Tibial artery (tissue), 4 donors: Measurements from ENCODE around the gene OR5D14.

Experiments
- DNase-seq, 2 donors: peaks; one replicate each; pipeline ENCODE4 v3.0.0-alpha.2; 2019
- H3K27ac ChIP-seq, 2 donors: fragments of 200-600 bp; sonication (generic) in 1 of 2; 1 replicate in 1 of 2; 2 replicates in 1 of 2; pipeline ENCODE4 v1.5.1; 2018 to 2019; ENCODE audit warnings: mild to moderate bottlenecking in 1 of 2
- H3K27me3 ChIP-seq, 2 donors: fragments of 200-600 bp; sonication (generic) in 1 of 2; one replicate each; pipeline versions ENCODE4 v1.5.1 to v1.6.0; 2016 to 2019
- H3K36me3 ChIP-seq, 3 donors: fragments of 200-600 bp; sonication (generic) in 2 of 3; one replicate each; pipeline ENCODE4 v1.5.1; 2016 to 2019; ENCODE audit warnings: mild to moderate bottlenecking in 2 of 3
- H3K4me1 ChIP-seq, 4 donors: fragments of 200-600 bp; sonication (generic) in 2 of 4; 1 replicate in 3 of 4; 2 replicates in 1 of 4; pipeline ENCODE4 v1.5.1; 2016 to 2019
- H3K4me3 ChIP-seq, 2 donors: fragments of 200-600 bp; sonication (generic) in 1 of 2; 1 replicate in 1 of 2; 2 replicates in 1 of 2; pipeline ENCODE4 v1.5.1; 2018 to 2019; ENCODE audit warnings: mild to moderate bottlenecking in 2 of 2
- H3K9me3 ChIP-seq, 3 donors: fragments of 200-600 bp; sonication (generic) in 1 of 3; one replicate each; pipeline ENCODE4 v1.5.1; 2016 to 2019
- CTCF ChIP-seq, 2 experiments: fragments of 200-600 bp in 1 of 2; fragments of 450-650 bp in 1 of 2; IDR thresholded peaks; one replicate each; pipeline ENCODE4 v1.5.1; 2017 to 2019; ENCODE audit warnings: antibody characterized with exemption in 2 of 2, mild to moderate bottlenecking in 1 of 2, moderate library complexity in 1 of 2
- intact Hi-C: fragments of 100-400 bp; cut with DNase I; formaldehyde crosslinking; loops from one replicate; pipeline ENCODE4 v1.15.0; 2023; ENCODE audit warnings: low total_unique reads

OR5D14 gene

GRCh38 chr11:55795256-55795655 is at the start of gene OR5D14:
OR5D14 (plus strand) TSS chr11:55795556; CDS start chr11:55795556, 0 bp downstream.
- Histone ChIP-seq H3K27ac (no peak within 1 kb of the TSS), H3K36me3 (no peaks in the 10 kb centered on the region), H3K4me3 (no peak within 1 kb of the TSS), H3K9me3 (no peaks in the 10 kb centered on the region), H3K4me1 (no peaks in the 10 kb centered on the region), H3K27me3 (no peaks in the 10 kb centered on the region)
- intact Hi-C loops: no loop called here
- DNase-seq: no peak
- TF ChIP-seq CTCF (IDR thresholded peaks at IDR 0.05): no peak

- intact Hi-C loops: no loop called here
- no peaks in the 10 kb centered on the region for H3K4me1 ChIP-seq
- H3K27ac ChIP-seq: no peak within 1 kb of the TSS
- no peaks in the 10 kb centered on the region for H3K36me3 ChIP-seq
- H3K9me3 ChIP-seq: no peaks in the 10 kb centered on the region
- no peak for DNase-seq
- no peak within 1 kb of the TSS for H3K4me3 ChIP-seq
- H3K27me3 ChIP-seq: no peaks in the 10 kb centered on the region
- TF ChIP-seq CTCF (IDR thresholded peaks at IDR 0.05): no peak
These were observed 22.2 kb upstream of the OR5D14 start, which contains the start of gene OR5D13 for GRCh38 chr11:55773138-55773537. OR5D13 (plus strand) TSS chr11:55773438; CDS start chr11:55773438, 0 bp downstream.

GRCh38 chr11:55791606-55792005 is 3.8 kb upstream of the OR5D14 start:
- H3K4me3 ChIP-seq: no peak overlapping the region
- no peaks in the 10 kb centered on the region for H3K9me3 ChIP-seq
- intact Hi-C loops: no loop called here
- DNase-seq: no peak
- no peaks in the 10 kb centered on the region for H3K4me1 ChIP-seq
- H3K27ac ChIP-seq: no peak overlapping the region
- TF ChIP-seq CTCF (IDR thresholded peaks at IDR 0.05): no peak
- no peaks in the 10 kb centered on the region for H3K27me3 ChIP-seq
- H3K36me3 ChIP-seq: no peaks in the 10 kb centered on the region

GRCh38 chr11:55793321-55793720 is 2.0 kb upstream of the OR5D14 start:
- Histone ChIP-seq H3K36me3 (no peaks in the 10 kb centered on the region), H3K27me3 (no peaks in the 10 kb centered on the region), H3K4me3 (no peak overlapping the region), H3K4me1 (no peaks in the 10 kb centered on the region), H3K27ac (no peak overlapping the region), H3K9me3 (no peaks in the 10 kb centered on the region)
- intact Hi-C loops: no loop called here
- TF ChIP-seq CTCF (IDR thresholded peaks at IDR 0.05): no peak
- no peak for DNase-seq

GRCh38 chr11:55806248-55806647 is 10.9 kb downstream of the OR5D14 start:
- H3K9me3 ChIP-seq: peaks cover 0 to 11% (median 0%) of the 10 kb centered on the region in 3 donors
- no peak for TF ChIP-seq CTCF (IDR thresholded peaks at IDR 0.05)
- intact Hi-C loops: no loop called here

GRCh38 chr11:55811067-55811466 is 15.7 kb downstream of the OR5D14 start, which contains the start of gene OR5L1:
OR5L1 (plus strand) TSS chr11:55811367; CDS start chr11:55811467, 100 bp downstream.
- Histone ChIP-seq H3K9me3 (peaks cover 0 to 5% (median 0%) of the 10 kb centered on the region in 3 donors), H3K27ac (no peak within 1 kb of the TSS), H3K36me3 (no peaks in the 10 kb centered on the region), H3K4me3 (no peak within 1 kb of the TSS), H3K27me3 (no peaks in the 10 kb centered on the region), H3K4me1 (no peaks in the 10 kb centered on the region)
- no peak for TF ChIP-seq CTCF (IDR thresholded peaks at IDR 0.05)
- intact Hi-C loops: no loop called here
- no peak for DNase-seq

More at GRCh38 chr11:55806248-55806647, 10.9 kb downstream of the OR5D14 start:
- Histone ChIP-seq H3K27ac (no peak overlapping the region), H3K27me3 (no peaks in the 10 kb centered on the region), H3K36me3 (no peaks in the 10 kb centered on the region), H3K4me3 (no peak overlapping the region), H3K4me1 (no peaks in the 10 kb centered on the region)
- DNase-seq: no peak
